Measurements from ENCODE around the gene GPR161. TPM values are rescaled to one million over a fixed set of nuclear protein-coding genes. Genes with fewer than 3 reads are reported as not detected.
"Not testable (repeated sequence)": the region's sequence is repeated elsewhere in the genome, so short reads cannot be mapped to it uniquely, and the experiment has no call there.

GPR161 gene
- total RNA-seq, 1 experiment from 2014 or later: 13.7 TPM

- no TSS peak for BruUV-seq (replicated peaks)
- Histone ChIP-seq H4K20me1 (ENCODE audit: insufficient read depth) (no peaks in the 10 kb centered on the region), H3K9me3 (ENCODE audit: control insufficient read depth in 1 of 2, insufficient read depth in 1 of 2, low read depth in 1 of 2, low read length in 2 of 2) (no peaks in the 10 kb centered on the region), H3K27ac (ENCODE audit: low read depth, low read length) (no peak overlapping the region), H3K9me2 (ENCODE audit: insufficient read depth) (no peaks in the 10 kb centered on the region), H3K79me2 (ENCODE audit: insufficient read depth, low read length) (no peaks in the 10 kb centered on the region), H3K4me1 (ENCODE audit: control insufficient read depth in 1 of 2, insufficient read depth in 2 of 2, low read length in 2 of 2) (peaks cover 0 to 7% of the 10 kb centered on the region in 2 experiments; a peak in 1 of 4 replicates), H3K36me3 (ENCODE audit: control insufficient read depth in 1 of 2, insufficient read depth in 2 of 2, low read length in 2 of 2) (no peaks in the 10 kb centered on the region), H3K4me3 (replicated peaks in 1 of 2; ENCODE audit: low read depth in 1 of 2, low read length in 2 of 2) (no peak overlapping the region), H2AFZ (ENCODE audit: low read depth, low read length, poor library complexity, severe bottlenecking) (no peak overlapping the region), H3K27me3 (ENCODE audit: insufficient read depth, low read length) (no peaks in the 10 kb centered on the region), H3K4me2 (ENCODE audit: low read length) (no peak overlapping the region), H3K9ac (ENCODE audit: low read length) (no peak overlapping the region)
- intact Hi-C loops (cut with micrococcal nuclease): no loop called here
- DNase-seq (ENCODE audit: low read depth, low spot score) (no peak), ATAC-seq (no peak)
- RAD21 ChIA-PET (ENCODE audit: low non-redundant PET in 1 of 2, low total read pairs in 2 of 2, uncharacterized antibody in 2 of 2, unreplicated experiment in 2 of 2): no interaction called here
- POLR2A ChIA-PET: no interaction called here
- TF ChIP-seq POLR2AphosphoS5 (IDR thresholded peaks at IDR 0.05; ENCODE audit: low read depth, low read length) (no peak), MAX (IDR thresholded peaks at IDR 0.05) (no peak), EZH2phosphoT487 (IDR thresholded peaks at IDR 0.05; ENCODE audit: borderline replicate concordance) (no peak), SP1 (IDR thresholded peaks at IDR 0.05; ENCODE audit: low read depth) (no peak), REST (IDR thresholded peaks at IDR 0.05; ENCODE audit: low read depth) (no peak), SIN3A (IDR thresholded peaks at IDR 0.05; ENCODE audit: low read depth) (no peak), RAD21 (IDR thresholded peaks at IDR 0.05; ENCODE audit: low read depth) (no peak)
- CTCF ChIA-PET: no interaction called here
These were observed 79.4 kb downstream of the GPR161 start for GRCh38 chr1:168057355-168057754.

GRCh38 chr1:168056152-168056551, 80.6 kb downstream of the GPR161 start:
- H3K4me2 ChIP-seq (ENCODE audit: low read length); H3K4me3 ChIP-seq (replicated peaks in 1 of 2; ENCODE audit: low read depth in 1 of 2, low read length in 2 of 2); RAD21 ChIA-PET (ENCODE audit: low non-redundant PET in 1 of 2, low total read pairs in 2 of 2, uncharacterized antibody in 2 of 2, unreplicated experiment in 2 of 2); H3K36me3 ChIP-seq (ENCODE audit: control insufficient read depth in 1 of 2, insufficient read depth in 2 of 2, low read length in 2 of 2); H3K9me2 ChIP-seq (ENCODE audit: insufficient read depth); POLR2A ChIA-PET; H3K79me2 ChIP-seq (ENCODE audit: insufficient read depth, low read length); H3K27me3 ChIP-seq (ENCODE audit: insufficient read depth, low read length); intact Hi-C loops (cut with micrococcal nuclease); H3K27ac ChIP-seq (ENCODE audit: low read depth, low read length); DNase-seq (ENCODE audit: low read depth, low spot score); H4K20me1 ChIP-seq (ENCODE audit: insufficient read depth); CTCF ChIA-PET; H3K4me1 ChIP-seq (ENCODE audit: control insufficient read depth in 1 of 2, insufficient read depth in 2 of 2, low read length in 2 of 2); H2AFZ ChIP-seq (ENCODE audit: low read depth, low read length, poor library complexity, severe bottlenecking); BruUV-seq (replicated peaks); H3K9me3 ChIP-seq (ENCODE audit: control insufficient read depth in 1 of 2, insufficient read depth in 1 of 2, low read depth in 1 of 2, low read length in 2 of 2); H3K9ac ChIP-seq (ENCODE audit: low read length): not testable (repeated sequence)
- ATAC-seq: peak; percentile 58; the same call in 1 of the 2 replicates
